SJCRH30 (cell line): ENCODE measurements around the gene ANKRD63. TPM values are rescaled to one million over a fixed set of nuclear protein-coding genes. Genes with fewer than 3 reads are reported as not detected.

Source experiments
- DNase-seq, 2 experiments: peaks; one replicate each; pipeline ENCODE4 v3.0.0-alpha.2; 2015 to 2020
- H3K27ac ChIP-seq: fragments of 250-450 bp; sonication (Bioruptor Pico); 2 replicates; pipeline ENCODE4 v1.5.1; 2020; ENCODE audit warnings: mild to moderate bottlenecking, moderate library complexity
- H3K27me3 ChIP-seq: fragments of 250-450 bp; sonication (Bioruptor Pico); 2 replicates; pipeline ENCODE4 v1.5.1; 2020; ENCODE audit warnings: mild to moderate bottlenecking, moderate library complexity
- H3K36me3 ChIP-seq: fragments of 250-450 bp; sonication (Bioruptor Pico); 2 replicates; pipeline ENCODE4 v1.5.1; 2020; ENCODE audit warnings: mild to moderate bottlenecking, moderate library complexity
- H3K4me1 ChIP-seq: fragments of 250-450 bp; sonication (Bioruptor Pico); 2 replicates; pipeline ENCODE4 v1.5.1; 2020; ENCODE audit warnings: mild to moderate bottlenecking, moderate library complexity
- H3K4me3 ChIP-seq: fragments of 250-450 bp; sonication (Bioruptor Pico); 2 replicates; pipeline ENCODE4 v1.5.1; 2020; ENCODE audit warnings: mild to moderate bottlenecking, moderate library complexity
- H3K9me3 ChIP-seq: fragments of 250-450 bp; sonication (Bioruptor Pico); replicated peaks from 2 replicates; pipeline ENCODE4 v1.5.1; 2020; ENCODE audit warnings: mild to moderate bottlenecking, moderate library complexity
- total RNA-seq: library from RNA; depleted of rRNA; stranded (reverse); fragments of >200 nt; shearing (Covaris generic); gene quantifications from 2 replicates; pipeline ENCODE4 v1.2.3, GENCODE V29; 2014

ANKRD63 gene
- total RNA-seq, 1 experiment from 2014 or later = 0.12 TPM

GRCh38 chr15:40293905-40294895 lies 11.3 kb upstream of the ANKRD63 start:
- Histone ChIP-seq H3K27me3 (no peaks in the 10 kb centered on the region), H3K4me1 (peaks cover 9% of the 10 kb centered on the region), H3K36me3 (no peaks in the 10 kb centered on the region), H3K4me3 (no peak overlapping the region), H3K9me3 (no peaks in the 10 kb centered on the region), H3K27ac (no peak overlapping the region)
- DNase-seq = no peak

- Histone ChIP-seq H3K4me1 (peaks cover 19% of the 10 kb centered on the region), H3K4me3 (no peak overlapping the region), H3K36me3 (no peaks in the 10 kb centered on the region), H3K27me3 (no peaks in the 10 kb centered on the region), H3K9me3 (no peaks in the 10 kb centered on the region), H3K27ac (no peak overlapping the region)
- DNase-seq = no peak
Observed at GRCh38 chr15:40293006-40293405, 10.1 kb upstream of the ANKRD63 start.

- H3K9me3 ChIP-seq = no peaks in the 10 kb centered on the region
- H3K36me3 ChIP-seq = no peaks in the 10 kb centered on the region
- no peak for DNase-seq
- no peak overlapping the region for H3K4me3 ChIP-seq
- H3K27me3 ChIP-seq = no peaks in the 10 kb centered on the region
- H3K4me1 ChIP-seq = peaks cover 27% of the 10 kb centered on the region
- H3K27ac ChIP-seq = no peak overlapping the region
Observed at GRCh38 chr15:40292246-40292645, 9.4 kb upstream of the ANKRD63 start.

DNA sequence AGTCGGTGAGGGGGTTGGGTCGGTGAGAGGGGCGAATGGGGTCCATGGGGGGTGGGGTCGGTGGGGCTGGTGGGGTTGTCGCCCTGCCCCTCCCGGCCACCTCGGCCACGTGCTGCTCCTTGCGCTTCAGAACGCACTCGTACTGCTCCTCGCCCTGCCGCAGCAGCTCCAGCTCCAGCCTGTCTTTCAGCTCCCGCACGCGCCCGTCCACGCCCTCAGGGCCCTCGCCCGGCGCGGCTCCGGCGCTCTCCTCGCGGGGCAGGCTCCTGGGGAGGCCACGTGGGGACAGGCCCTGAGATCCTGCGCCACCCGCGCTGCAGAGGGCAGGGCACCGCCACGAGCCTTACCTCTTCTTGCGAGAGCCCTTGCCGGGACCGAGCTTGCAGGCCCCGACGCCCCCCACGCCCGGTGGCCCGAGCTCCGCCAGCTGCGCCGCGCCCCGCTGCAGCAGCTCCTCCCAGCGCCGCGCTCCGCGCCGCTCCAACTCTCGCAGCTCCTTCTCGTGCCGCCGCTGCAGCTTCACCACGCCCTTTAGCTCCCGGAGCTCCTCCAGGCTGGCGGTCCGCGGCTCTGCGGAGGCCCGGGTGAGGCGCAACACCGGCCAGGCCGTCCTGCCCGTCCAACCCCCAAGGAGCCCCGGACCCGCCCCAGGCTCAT lies 8.2 kb upstream of the ANKRD63 start:
- no peak for DNase-seq
- Histone ChIP-seq H3K4me1 (peaks cover 36% of the 10 kb centered on the region), H3K27me3 (no peaks in the 10 kb centered on the region), H3K27ac (no peak overlapping the region), H3K36me3 (no peaks in the 10 kb centered on the region), H3K9me3 (no peaks in the 10 kb centered on the region), H3K4me3 (peak overlapping the region; percentile 37)

- no peaks in the 10 kb centered on the region for H3K9me3 ChIP-seq
- H3K27me3 ChIP-seq = no peaks in the 10 kb centered on the region
- no peak for DNase-seq
- no peak overlapping the region for H3K4me3 ChIP-seq
- no peaks in the 10 kb centered on the region for H3K36me3 ChIP-seq
- peaks cover 40% of the 10 kb centered on the region for H3K4me1 ChIP-seq
- no peak overlapping the region for H3K27ac ChIP-seq
Observed at GRCh38 chr15:40290545-40290917, 7.7 kb upstream of the ANKRD63 start.

GRCh38 chr15:40289140-40289775 lies 6.4 kb upstream of the ANKRD63 start:
- Histone ChIP-seq H3K4me1 (peaks cover 48% of the 10 kb centered on the region), H3K4me3 (no peak overlapping the region), H3K27ac (no peak overlapping the region), H3K27me3 (no peaks in the 10 kb centered on the region), H3K36me3 (no peaks in the 10 kb centered on the region), H3K9me3 (no peaks in the 10 kb centered on the region)
- peak in 1 of 2 experiments; percentile 41 for DNase-seq

DNA sequence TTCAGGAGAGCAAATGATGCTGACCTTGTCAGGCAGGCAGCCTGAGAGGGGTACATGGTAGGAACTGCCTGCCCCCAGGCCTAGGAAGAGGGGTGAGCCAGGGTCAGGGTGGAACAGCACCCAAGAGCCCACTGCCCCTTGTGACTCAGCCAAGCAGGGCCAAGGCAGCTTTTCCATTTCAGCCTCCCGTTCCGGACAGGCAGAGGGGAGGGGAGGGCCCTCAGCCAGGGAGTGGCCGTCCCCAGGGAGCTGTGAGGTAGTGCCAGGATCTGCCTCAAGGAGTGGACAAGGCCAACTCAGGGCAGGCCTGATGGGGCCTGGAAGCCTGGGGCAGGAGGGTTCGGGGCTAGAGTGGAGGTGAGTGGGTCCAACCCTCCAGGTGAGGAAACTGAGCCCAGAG lies 5.1 kb upstream of the ANKRD63 start:
- Histone ChIP-seq H3K27me3 (no peaks in the 10 kb centered on the region), H3K36me3 (no peaks in the 10 kb centered on the region), H3K9me3 (no peaks in the 10 kb centered on the region), H3K4me3 (no peak overlapping the region), H3K4me1 (peaks cover 48% of the 10 kb centered on the region), H3K27ac (no peak overlapping the region)
- peak in 1 of 2 experiments; percentile 37 for DNase-seq

GRCh38 chr15:40287505-40287904 lies 4.6 kb upstream of the ANKRD63 start:
- no peak overlapping the region for H3K4me3 ChIP-seq
- peaks cover 48% of the 10 kb centered on the region for H3K4me1 ChIP-seq
- H3K27ac ChIP-seq = no peak overlapping the region
- no peaks in the 10 kb centered on the region for H3K9me3 ChIP-seq
- no peaks in the 10 kb centered on the region for H3K36me3 ChIP-seq
- DNase-seq = no peak
- H3K27me3 ChIP-seq = no peaks in the 10 kb centered on the region

GRCh38 chr15:40286794-40287193 lies 3.9 kb upstream of the ANKRD63 start:
- no peak overlapping the region for H3K4me3 ChIP-seq
- no peak for DNase-seq
- no peak overlapping the region for H3K27ac ChIP-seq
- H3K27me3 ChIP-seq = no peaks in the 10 kb centered on the region
- peaks cover 48% of the 10 kb centered on the region for H3K4me1 ChIP-seq
- no peaks in the 10 kb centered on the region for H3K9me3 ChIP-seq
- no peaks in the 10 kb centered on the region for H3K36me3 ChIP-seq

DNA sequence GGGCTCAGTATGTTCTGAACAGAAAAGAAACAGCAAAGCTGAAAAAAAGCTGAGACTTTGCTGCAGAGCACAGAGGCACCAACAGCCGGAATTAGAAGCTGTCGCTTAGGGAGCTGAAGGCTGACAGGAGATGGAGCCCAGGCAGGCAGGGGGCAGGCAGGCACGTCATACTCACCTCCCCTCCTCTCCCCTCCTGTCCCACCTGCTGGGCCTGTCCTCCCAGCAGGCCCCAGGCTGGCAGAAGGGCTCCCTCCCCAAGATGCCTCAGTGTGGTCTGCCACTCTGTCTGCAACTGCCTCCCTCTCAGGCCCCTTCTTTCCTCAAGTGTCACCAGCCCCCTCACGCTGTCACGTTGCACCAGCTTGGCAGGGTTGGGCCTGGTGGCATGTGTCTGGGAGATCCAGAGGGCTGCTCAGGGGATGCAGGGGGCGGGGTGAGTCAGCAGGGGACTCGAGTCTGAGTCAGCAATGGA lies 3.2 kb upstream of the ANKRD63 start:
- H3K27me3 ChIP-seq = no peaks in the 10 kb centered on the region

GRCh38 chr15:40285554-40286011 lies 2.7 kb upstream of the ANKRD63 start:
- no peaks in the 10 kb centered on the region for H3K9me3 ChIP-seq
- no peaks in the 10 kb centered on the region for H3K27me3 ChIP-seq
- H3K4me3 ChIP-seq = no peak overlapping the region
- H3K4me1 ChIP-seq = peaks cover 48% of the 10 kb centered on the region
- no peaks in the 10 kb centered on the region for H3K36me3 ChIP-seq
- no peak overlapping the region for H3K27ac ChIP-seq
- no peak for DNase-seq

More for the DNA sequence above, 3.2 kb upstream of the ANKRD63 start:
- Histone ChIP-seq H3K36me3 (no peaks in the 10 kb centered on the region), H3K9me3 (no peaks in the 10 kb centered on the region), H3K27ac (no peak overlapping the region), H3K4me1 (peaks cover 48% of the 10 kb centered on the region), H3K4me3 (no peak overlapping the region)
- no peak for DNase-seq

DNA sequence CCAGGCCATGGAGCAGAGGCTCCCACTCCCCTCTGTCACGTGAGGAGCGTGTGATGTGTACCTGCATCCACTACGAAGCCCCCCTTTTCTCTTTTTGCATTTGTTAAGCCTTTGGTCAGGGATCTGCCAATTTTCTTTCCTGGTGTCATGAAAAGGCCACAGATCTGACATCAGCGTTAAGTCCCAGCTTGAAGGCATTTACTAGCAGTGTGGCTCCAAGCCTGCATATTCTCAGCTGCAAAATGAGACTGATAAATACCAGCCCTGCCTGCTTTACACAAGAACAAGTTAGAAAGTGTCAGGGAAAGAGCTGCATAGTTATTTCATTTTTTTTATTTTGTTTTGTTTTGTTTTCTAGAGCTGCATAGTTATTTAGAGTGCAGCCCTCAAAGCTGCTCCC lies 2.3 kb upstream of the ANKRD63 start:
- Histone ChIP-seq H3K27me3 (no peaks in the 10 kb centered on the region), H3K27ac (no peak overlapping the region), H3K4me1 (peaks cover 48% of the 10 kb centered on the region), H3K9me3 (no peaks in the 10 kb centered on the region), H3K36me3 (no peaks in the 10 kb centered on the region), H3K4me3 (no peak overlapping the region)
- DNase-seq = no peak

DNA sequence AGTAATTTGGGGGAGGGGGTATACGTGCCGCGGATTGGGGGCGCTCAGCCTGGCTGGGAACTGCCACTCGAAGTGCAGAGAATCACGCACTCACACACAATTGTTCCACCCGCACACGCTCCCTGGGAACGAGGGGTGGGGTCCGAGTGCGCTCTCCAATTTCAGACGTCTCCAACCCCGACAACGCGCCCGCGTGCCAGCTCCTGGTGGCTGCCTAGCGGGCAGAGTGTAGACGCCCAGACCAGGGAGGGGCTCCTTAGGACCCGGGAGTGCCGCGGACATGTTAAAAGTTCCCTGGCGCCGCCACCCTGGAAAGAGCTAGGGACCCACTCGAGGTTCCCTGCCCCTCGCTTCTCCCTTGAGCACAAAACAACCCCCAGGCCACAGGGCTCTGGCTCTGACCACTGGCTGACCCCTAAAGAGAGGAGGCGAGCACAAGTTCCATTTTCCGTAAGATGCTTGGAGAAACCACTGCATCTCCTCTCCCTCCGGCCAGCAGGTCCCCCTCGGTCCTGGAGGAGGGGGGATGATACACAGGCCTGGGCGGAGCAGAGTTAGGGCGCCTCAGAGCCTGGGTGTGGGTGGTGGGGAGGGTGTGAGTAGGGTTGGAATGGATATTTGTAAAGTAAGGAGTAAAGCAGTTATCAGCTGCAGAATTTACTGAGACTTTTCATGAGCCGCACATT lies 894 bp upstream of the ANKRD63 start:
- H3K27me3 ChIP-seq = no peaks in the 10 kb centered on the region
- no peak overlapping the region for H3K27ac ChIP-seq
- peaks cover 44% of the 10 kb centered on the region for H3K4me1 ChIP-seq
- no peak overlapping the region for H3K4me3 ChIP-seq
- no peaks in the 10 kb centered on the region for H3K9me3 ChIP-seq
- no peaks in the 10 kb centered on the region for H3K36me3 ChIP-seq
- no peak for DNase-seq

DNA sequence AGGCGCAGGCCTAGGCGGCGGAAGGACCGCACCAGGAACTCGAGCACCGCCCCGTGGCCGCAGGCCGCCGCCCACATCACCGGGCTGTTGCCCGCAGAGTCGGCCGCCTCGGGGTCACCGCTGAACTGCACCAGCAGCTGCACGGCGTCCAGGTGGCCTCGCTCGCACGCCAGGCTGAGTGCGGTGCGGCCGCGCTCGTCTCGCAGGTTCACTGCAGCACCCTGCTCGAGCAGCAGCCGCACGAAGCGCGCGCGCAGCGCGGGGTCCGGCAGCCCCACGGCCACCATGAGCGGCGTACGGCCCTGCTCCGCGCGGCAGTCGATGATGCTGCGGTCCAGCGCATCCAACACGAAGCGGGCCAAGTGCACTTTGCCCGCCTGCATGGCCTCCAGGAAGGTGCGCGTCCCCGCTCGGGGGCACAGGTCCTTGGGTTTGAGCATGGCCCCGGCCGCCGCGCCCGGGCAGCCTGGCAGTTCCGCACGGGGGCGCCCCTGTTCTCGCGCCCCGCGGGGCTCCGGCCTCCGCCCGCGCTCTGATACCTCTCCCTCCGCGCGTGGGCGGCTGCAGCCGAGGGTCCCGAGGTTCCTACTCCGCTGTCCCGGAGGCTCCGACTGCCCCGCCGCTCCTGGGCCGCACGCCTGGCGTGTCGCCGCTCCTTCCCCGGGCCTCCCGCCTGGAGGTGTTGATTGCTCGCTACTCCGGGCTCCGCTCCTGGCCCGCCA lies 556 bp downstream of the ANKRD63 start:
- peak overlapping the region; percentile 60 for H3K4me3 ChIP-seq
- no peak overlapping the region for H3K27ac ChIP-seq
- no peaks in the 10 kb centered on the region for H3K9me3 ChIP-seq
- DNase-seq = peak in 1 of 2 experiments; percentile 34
- H3K4me1 ChIP-seq = peaks cover 40% of the 10 kb centered on the region
- H3K27me3 ChIP-seq = no peaks in the 10 kb centered on the region
- no peaks in the 10 kb centered on the region for H3K36me3 ChIP-seq
